GM12872 (cell line): ENCODE measurements around the gene IGFBP7.

Experiments used
- CTCF ChIP-seq: IDR thresholded peaks from 3 replicates; pipeline ENCODE4 v1.5.1; 2011; ENCODE audit warnings: low read depth, mild to moderate bottlenecking, low read length, moderate library complexity; ENCODE audit not compliant: insufficient read depth

The IGFBP7 gene

GRCh38 chr4:57068237-57068981, 41.8 kb downstream of the IGFBP7 start:
- TF ChIP-seq CTCF: no peak

GRCh38 chr4:57065730-57066482, 44.3 kb downstream of the IGFBP7 start:
- TF ChIP-seq CTCF: no peak

- TF ChIP-seq CTCF: no peak
Measured at GRCh38 chr4:57064811-57065711, 45.1 kb downstream of the IGFBP7 start.

- no peak for TF ChIP-seq CTCF
Measured at GRCh38 chr4:57064120-57064519, 46.1 kb downstream of the IGFBP7 start.

GRCh38 chr4:57063518-57063917, 46.7 kb downstream of the IGFBP7 start:
- no peak for TF ChIP-seq CTCF

- no peak for TF ChIP-seq CTCF
Measured at GRCh38 chr4:57061395-57061794, 48.8 kb downstream of the IGFBP7 start.
